ENCODE data around the gene SPC24.
"Not testable (repeated sequence)": the region's sequence is repeated elsewhere in the genome, so short reads cannot be mapped to it uniquely, and the experiment has no call there.

- TF ChIP-seq, protein P1, sequence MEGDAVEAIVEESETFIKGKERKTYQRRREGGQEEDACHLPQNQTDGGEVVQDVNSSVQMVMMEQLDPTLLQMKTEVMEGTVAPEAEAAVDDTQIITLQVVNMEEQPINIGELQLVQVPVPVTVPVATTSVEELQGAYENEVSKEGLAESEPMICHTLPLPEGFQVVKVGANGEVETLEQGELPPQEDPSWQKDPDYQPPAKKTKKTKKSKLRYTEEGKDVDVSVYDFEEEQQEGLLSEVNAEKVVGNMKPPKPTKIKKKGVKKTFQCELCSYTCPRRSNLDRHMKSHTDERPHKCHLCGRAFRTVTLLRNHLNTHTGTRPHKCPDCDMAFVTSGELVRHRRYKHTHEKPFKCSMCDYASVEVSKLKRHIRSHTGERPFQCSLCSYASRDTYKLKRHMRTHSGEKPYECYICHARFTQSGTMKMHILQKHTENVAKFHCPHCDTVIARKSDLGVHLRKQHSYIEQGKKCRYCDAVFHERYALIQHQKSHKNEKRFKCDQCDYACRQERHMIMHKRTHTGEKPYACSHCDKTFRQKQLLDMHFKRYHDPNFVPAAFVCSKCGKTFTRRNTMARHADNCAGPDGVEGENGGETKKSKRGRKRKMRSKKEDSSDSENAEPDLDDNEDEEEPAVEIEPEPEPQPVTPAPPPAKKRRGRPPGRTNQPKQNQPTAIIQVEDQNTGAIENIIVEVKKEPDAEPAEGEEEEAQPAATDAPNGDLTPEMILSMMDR (IDR thresholded peaks at IDR 0.05; ENCODE audit: low read length) = not testable (repeated sequence)
- not testable (repeated sequence) for TF ChIP-seq EZH2 (IDR thresholded peaks at IDR 0.05; ENCODE audit: borderline replicate concordance, low read length)
Observed at GRCh38 chr19:11180975-11181374, 25.4 kb upstream of the SPC24 start.
